ENCODE measurements around the gene CALR3.
"Not testable (repeated sequence)": the region's sequence is repeated elsewhere in the genome, so short reads cannot be mapped to it uniquely, and the experiment has no call there.

The CALR3 gene

GRCh38 chr19:16467581-16467980 lies 28.4 kb downstream of the CALR3 start:
- ChIA-PET CTCF (interaction anchor here (0.9 kb wide), 1 partner anchor 193 kb away, joined by 3 read pairs; the partner anchor contains the start of gene TMEM38A), POLR2A (no interaction called here)
- DNase-seq (ENCODE audit: low read depth, low spot score), result no peak
- H3K4me3 ChIP-seq (ENCODE audit: low read depth, low read length), result no peak overlapping the region
- no peak for TF ChIP-seq CTCF (IDR thresholded peaks at IDR 0.05; ENCODE audit: insufficient read depth, low read length, missing control alignments)

- H3K4me3 ChIP-seq (ENCODE audit: low read depth, low read length); CTCF ChIA-PET; DNase-seq (ENCODE audit: low read depth, low spot score); POLR2A ChIA-PET: not testable (repeated sequence)
Measured at GRCh38 chr19:16466802-16467427, 29.1 kb downstream of the CALR3 start.

DNA sequence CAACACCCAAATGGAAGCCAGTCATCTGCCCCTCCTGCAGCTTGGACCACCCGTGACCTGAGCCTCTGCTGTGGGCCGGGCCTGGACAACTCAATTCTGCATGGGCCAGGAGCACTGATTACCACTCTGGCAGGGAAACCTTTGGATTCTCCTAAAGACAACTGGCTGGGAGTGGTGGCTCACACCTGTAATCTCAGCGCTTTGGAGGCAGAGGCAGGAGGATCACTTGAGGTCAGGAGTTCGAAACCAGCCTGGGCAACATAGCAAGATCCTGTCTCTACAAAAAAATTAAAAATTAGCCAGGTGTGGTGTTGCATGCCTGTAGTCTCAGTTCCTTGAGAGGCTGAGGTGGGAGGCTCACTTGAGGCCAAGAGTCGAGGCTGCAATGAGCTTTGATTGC lies 30.7 kb downstream of the CALR3 start:
- DNase-seq (ENCODE audit: low read depth, low spot score), result no peak
- H3K4me3 ChIP-seq (ENCODE audit: low read depth, low read length), result no peak overlapping the region
- ChIA-PET POLR2A (no interaction called here), CTCF (no interaction called here)
- no peak for TF ChIP-seq CTCF (IDR thresholded peaks at IDR 0.05; ENCODE audit: insufficient read depth, low read length, missing control alignments)

DNA sequence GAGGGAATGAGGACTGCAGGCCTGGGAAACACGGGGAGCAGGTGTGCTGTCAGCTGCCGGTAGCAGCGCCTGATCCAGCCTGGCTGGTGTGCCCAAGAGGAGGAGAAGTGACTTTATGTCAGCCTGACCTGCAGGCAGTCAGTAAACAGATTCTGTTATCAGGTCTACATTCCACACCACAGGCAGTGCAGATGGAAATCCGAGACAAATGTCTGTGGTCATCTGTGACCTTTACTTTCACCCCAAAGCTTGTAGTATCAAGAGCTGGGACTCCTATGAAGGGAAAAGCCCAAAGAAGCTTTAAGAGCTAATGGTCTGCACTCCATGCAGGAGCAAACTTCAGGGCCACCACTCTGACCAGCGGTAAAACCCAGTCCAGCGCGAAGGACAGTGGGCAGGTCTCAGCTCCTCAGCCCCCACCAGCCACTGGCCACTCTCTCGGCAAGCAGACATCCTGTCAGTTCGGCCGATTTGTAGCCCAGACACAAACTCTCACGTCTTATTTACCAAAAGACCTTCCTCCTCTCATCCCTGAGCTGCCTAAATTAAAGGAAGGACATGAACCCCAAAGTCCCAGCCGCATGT lies 31.9 kb downstream of the CALR3 start:
- POLR2A ChIA-PET, result no interaction called here
- CTCF ChIA-PET, result interaction anchor here (1.1 kb wide), 1 partner anchor 46 kb away, joined by 3 read pairs; no protein-coding TSS in a partner anchor
- no peak for DNase-seq (ENCODE audit: low read depth, low spot score)
- TF ChIP-seq CTCF (IDR thresholded peaks at IDR 0.05; ENCODE audit: insufficient read depth, low read length, missing control alignments), result no peak
- H3K4me3 ChIP-seq (ENCODE audit: low read depth, low read length), result no peak overlapping the region

GRCh38 chr19:16463341-16463990 lies 32.5 kb downstream of the CALR3 start:
- no peak for TF ChIP-seq CTCF (IDR thresholded peaks at IDR 0.05; ENCODE audit: insufficient read depth, low read length, missing control alignments)
- DNase-seq (ENCODE audit: low read depth, low spot score), result no peak
- H3K4me3 ChIP-seq (ENCODE audit: low read depth, low read length), result no peak overlapping the region
- ChIA-PET POLR2A (no interaction called here), CTCF (interaction anchor here (1.0 to 1.1 kb wide), 2 partner anchors 14 to 45 kb away, joined by 3 read pairs; no protein-coding TSS in a partner anchor)

DNA sequence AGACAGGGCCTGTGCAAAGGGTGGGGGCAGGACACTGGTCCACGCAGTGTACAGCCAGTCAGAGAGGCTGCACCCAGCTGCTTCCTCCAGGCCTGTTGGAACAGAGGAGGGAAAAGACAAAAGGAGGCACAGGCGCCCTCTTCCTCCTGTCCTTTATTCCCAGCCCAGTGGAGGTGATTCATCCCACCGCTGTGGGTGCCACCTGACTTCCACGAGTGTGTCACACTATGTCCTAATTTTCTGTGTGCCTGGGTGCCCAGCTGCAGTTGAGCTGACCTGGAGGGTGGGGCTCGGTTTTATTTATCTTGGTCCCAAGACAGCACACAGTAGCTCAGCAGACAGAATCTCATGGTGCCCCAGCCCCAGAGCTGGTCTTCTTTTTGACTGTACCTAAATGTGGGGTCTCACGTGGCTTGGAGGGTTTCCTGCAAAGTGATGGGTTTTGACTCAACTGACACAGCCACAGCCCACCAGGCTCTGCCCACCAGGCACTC lies 33.2 kb downstream of the CALR3 start:
- DNase-seq (ENCODE audit: low read depth, low spot score), result no peak
- ChIA-PET POLR2A (no interaction called here), CTCF (interaction anchor here (1.0 kb wide), 1 partner anchor 13 kb away, joined by 3 read pairs; no protein-coding TSS in a partner anchor)
- TF ChIP-seq CTCF (IDR thresholded peaks at IDR 0.05; ENCODE audit: insufficient read depth, low read length, missing control alignments), result no peak
- no peak overlapping the region for H3K4me3 ChIP-seq (ENCODE audit: low read depth, low read length)

Data from AG04449 (cell line).